Measurements from ENCODE around the gene TSPAN14. TPM values are rescaled to one million over a fixed set of nuclear protein-coding genes. Genes with fewer than 3 reads are reported as not detected.

Gene TSPAN14
- total and polyA plus RNA-seq, 10 of the 15 experiments (the other 5 are each of a cell fraction or from before 2014, with no cell fraction given) = 2.5 to 31.7 (median 17.9) TPM

GRCh38 chr10:80518807-80519360, 64.8 kb downstream of the TSPAN14 start:
- no peak overlapping the region for H2AFZ ChIP-seq (ENCODE audit: control insufficient read depth, low read depth, low read length)
- CTCF ChIA-PET = interaction anchor here (1.4 to 1.8 kb wide), 2 partner anchors 13 to 15 kb away, joined by 3 to 7 read pairs; no protein-coding TSS in a partner anchor
- RAD21 ChIA-PET (ENCODE audit: unreplicated experiment) = no interaction called here
- SMC1A ChIA-PET (ENCODE audit: uncharacterized antibody, unreplicated experiment) = interaction anchor here (1.1 kb wide), 1 partner anchor 97 kb away, joined by 3 read pairs; no protein-coding TSS in a partner anchor
- no peak overlapping the region for H3K27ac ChIP-seq (ENCODE audit: control insufficient read depth, insufficient read depth)
- no peak overlapping the region for H3K9ac ChIP-seq (ENCODE audit: control insufficient read depth, insufficient read depth, low read length)
- H3K27me3 ChIP-seq (replicated peaks in 1 of 2; ENCODE audit: control insufficient read depth in 2 of 2, insufficient read depth in 2 of 2, low read length in 1 of 2) = no peaks in the 10 kb centered on the region
- no peaks in the 10 kb centered on the region for H3K9me3 ChIP-seq (replicated peaks; ENCODE audit: control insufficient read depth, insufficient read depth, low read length)
- peaks cover 8 to 9% of the 10 kb centered on the region in 2 experiments; a peak in 3 of 4 replicates for H3K36me3 ChIP-seq (ENCODE audit: control insufficient read depth in 2 of 2, insufficient read depth in 2 of 2, low read length in 1 of 2)
- DNase-seq (ENCODE audit: low read depth, low spot score) (no peak), FAIRE-seq (no peak), ATAC-seq (no peak; the same call in 1 of the 3 replicates)
- H3K4me1 ChIP-seq (ENCODE audit: control insufficient read depth, insufficient read depth, low read length) = peaks cover 6% of the 10 kb centered on the region
- H3K79me2 ChIP-seq (ENCODE audit: control insufficient read depth, insufficient read depth, low read length) = no peaks in the 10 kb centered on the region
- no peaks in the 10 kb centered on the region for H4K20me1 ChIP-seq (ENCODE audit: control insufficient read depth, insufficient read depth)
- POLR2A ChIA-PET = no interaction called here
- BruUV-seq (replicated peaks) = no TSS peak
- intact Hi-C loops (cut with micrococcal nuclease; ENCODE audit: unreplicated experiment) = no loop called here
- no peak overlapping the region for H3K4me3 ChIP-seq
- in situ Hi-C loops (cut with MboI) = no loop called here
- no peak overlapping the region for H3K4me2 ChIP-seq (ENCODE audit: control insufficient read depth, insufficient read depth)
- WGBS (ENCODE audit: insufficient coverage, insufficient replicate concordance, low lambda C conversion rate, missing lambda C conversion rate) = 45% methylated on average over 7 of the region's 7 CpGs
- TF ChIP-seq CHD4 (IDR thresholded peaks at IDR 0.05) (no peak), USF1 (IDR thresholded peaks at IDR 0.05; ENCODE audit: borderline replicate concordance, extremely low read length, insufficient read depth, low read depth, low read length) (no peak), ZNF207 (IDR thresholded peaks at IDR 0.05; ENCODE audit: borderline replicate concordance) (no peak), ZNF384 (IDR thresholded peaks at IDR 0.05; ENCODE audit: borderline replicate concordance, low read depth, low read length) (no peak), CBFB (IDR thresholded peaks at IDR 0.05; ENCODE audit: low read depth) (no peak), ZBTB33 (IDR thresholded peaks at IDR 0.05) (no peak), MEF2B (IDR thresholded peaks at IDR 0.05; ENCODE audit: partially characterized antibody, poor library complexity, severe bottlenecking) (peak; percentile 48), TARDBP (IDR thresholded peaks at IDR 0.05; ENCODE audit: borderline replicate concordance) (no peak), PKNOX1 (IDR thresholded peaks at IDR 0.05) (no peak), MEF2A (IDR thresholded peaks at IDR 0.05; ENCODE audit: insufficient read depth, low read depth, low read length) (no peak), TCF7 (IDR thresholded peaks at IDR 0.05; ENCODE audit: borderline replicate concordance) (no peak), SMAD5 (IDR thresholded peaks at IDR 0.05; ENCODE audit: low read depth) (no peak), SPI1 (IDR thresholded peaks at IDR 0.05; ENCODE audit: borderline replicate concordance, insufficient read depth, low read depth, low read length) (peak; percentile 71; the same call in 1 of the 2 replicates), ZNF592 (IDR thresholded peaks at IDR 0.05) (no peak), FOXK2 (IDR thresholded peaks at IDR 0.05) (no peak)
